Activated CD4-positive, alpha-beta T cell treated with anti-CD3 and anti-CD28 coated beads, Interleukin-2, amount 50 U/mL, for 4 hours (primary cell): ENCODE measurements around the gene DOCK8.

Experiments used
- DNase-seq, 2 experiments: peaks; one replicate each; pipeline ENCODE4 v3.0.0-alpha.2; 2020

The DOCK8 gene

GRCh38 chr9:511861-512260 is 297.2 kb downstream of the DOCK8 start:
- no peak for DNase-seq

GRCh38 chr9:512555-513272 is 298.0 kb downstream of the DOCK8 start:
- DNase-seq, result no peak
